LNCAP (cell line): ENCODE data around the gene GLA.

Experiments used
- TF ChIP-seq, protein P1 (sequence below): fragments of 450-650 bp; IDR thresholded peaks from 2 replicates; pipeline ENCODE4 v1.5.1; 2017; ENCODE audit warnings: mild to moderate bottlenecking

The GLA gene

GRCh38 chrX:101411984-101412383 lies 4.3 kb upstream of the GLA start:
- TF ChIP-seq, protein P1, sequence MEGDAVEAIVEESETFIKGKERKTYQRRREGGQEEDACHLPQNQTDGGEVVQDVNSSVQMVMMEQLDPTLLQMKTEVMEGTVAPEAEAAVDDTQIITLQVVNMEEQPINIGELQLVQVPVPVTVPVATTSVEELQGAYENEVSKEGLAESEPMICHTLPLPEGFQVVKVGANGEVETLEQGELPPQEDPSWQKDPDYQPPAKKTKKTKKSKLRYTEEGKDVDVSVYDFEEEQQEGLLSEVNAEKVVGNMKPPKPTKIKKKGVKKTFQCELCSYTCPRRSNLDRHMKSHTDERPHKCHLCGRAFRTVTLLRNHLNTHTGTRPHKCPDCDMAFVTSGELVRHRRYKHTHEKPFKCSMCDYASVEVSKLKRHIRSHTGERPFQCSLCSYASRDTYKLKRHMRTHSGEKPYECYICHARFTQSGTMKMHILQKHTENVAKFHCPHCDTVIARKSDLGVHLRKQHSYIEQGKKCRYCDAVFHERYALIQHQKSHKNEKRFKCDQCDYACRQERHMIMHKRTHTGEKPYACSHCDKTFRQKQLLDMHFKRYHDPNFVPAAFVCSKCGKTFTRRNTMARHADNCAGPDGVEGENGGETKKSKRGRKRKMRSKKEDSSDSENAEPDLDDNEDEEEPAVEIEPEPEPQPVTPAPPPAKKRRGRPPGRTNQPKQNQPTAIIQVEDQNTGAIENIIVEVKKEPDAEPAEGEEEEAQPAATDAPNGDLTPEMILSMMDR, result no peak

DNA sequence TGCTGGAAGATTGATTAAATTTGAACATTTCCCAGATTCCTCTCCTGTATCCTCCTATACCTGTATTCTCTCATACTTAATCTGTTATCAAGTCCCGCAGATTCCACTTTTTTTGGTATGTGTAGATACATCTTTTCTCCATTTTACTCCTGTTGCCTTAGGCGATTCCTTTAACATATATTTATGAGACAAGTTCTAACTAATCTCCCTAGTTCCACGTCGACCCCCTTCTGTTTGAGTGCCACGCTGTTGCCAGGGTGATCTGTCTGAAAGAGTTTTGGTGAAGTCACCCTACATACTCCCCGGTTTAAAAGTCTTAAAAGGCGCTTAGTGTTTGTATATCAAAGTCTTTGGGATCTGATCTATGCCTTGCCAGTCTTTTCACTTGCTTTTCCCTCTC lies 2.7 kb upstream of the GLA start:
- TF ChIP-seq, protein P1, result no peak

DNA sequence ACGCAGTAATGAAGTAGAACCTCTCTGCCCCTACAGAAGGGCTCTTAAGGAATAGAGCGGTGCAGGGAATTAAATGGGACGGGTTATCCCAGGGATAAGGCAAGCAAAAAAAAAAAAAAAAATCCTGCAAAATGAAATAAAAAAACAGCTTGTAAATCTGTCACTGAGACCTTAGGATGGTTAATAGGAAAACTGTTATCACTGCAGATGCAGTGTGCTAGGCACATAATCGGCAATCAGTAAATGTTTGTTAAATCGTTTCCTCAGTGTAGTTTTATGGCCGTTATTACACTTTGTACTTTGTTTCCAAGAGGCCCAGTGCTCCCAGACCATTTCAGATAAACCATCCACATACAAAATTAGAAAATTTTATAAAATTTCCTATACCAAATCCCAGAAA lies 1.3 kb upstream of the GLA start:
- TF ChIP-seq, protein P1, result no peak

DNA sequence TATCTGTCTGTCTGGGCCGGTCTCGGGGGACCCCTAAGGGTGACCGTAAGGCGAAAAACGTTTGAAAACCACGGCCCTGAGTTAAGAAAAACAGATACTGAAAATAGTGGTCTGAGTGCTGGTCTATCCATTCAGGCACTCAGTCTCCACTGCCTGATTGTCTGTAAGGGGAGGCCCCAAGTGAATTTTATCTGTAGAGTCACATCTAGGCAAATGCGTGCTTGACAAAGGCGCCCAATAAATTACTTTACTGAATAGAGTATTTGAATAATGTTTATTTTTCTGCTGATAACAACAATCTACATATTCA lies 762 bp upstream of the GLA start:
- TF ChIP-seq, protein P1, result no peak

- TF ChIP-seq, protein P1, result no peak
Measured at GRCh38 chrX:101407167-101407747, 468 bp downstream of the GLA start.

DNA sequence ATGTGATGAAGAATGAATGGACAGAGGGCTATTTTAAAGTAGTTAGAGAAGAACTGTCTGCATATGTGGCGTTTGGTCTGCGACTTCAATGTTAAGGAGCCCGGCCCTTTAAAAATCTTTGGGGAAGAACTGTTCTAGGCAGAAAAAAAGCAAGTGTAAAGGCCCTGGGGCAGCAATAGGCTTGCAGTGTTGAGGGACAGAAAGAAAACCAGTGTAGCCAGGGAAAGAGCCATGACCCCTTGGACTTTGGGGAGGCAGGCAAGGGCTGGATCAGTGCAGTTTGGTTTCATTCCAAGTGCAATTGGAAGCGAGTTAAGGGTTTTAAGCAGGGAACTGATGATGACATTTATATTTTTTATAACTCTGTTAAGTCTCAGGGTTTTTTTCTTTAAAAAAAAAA lies 7.9 kb downstream of the GLA start:
- TF ChIP-seq, protein P1, result no peak

- TF ChIP-seq, protein P1, result no peak
Measured at GRCh38 chrX:101398694-101399093, 9.0 kb downstream of the GLA start.

- TF ChIP-seq, protein P1, result no peak
Measured at GRCh38 chrX:101397779-101398178, 9.9 kb downstream of the GLA start.
